OCI-LY7 (cell line): ENCODE data around the gene ID1. TPM values are rescaled to one million over a fixed set of nuclear protein-coding genes. Genes with fewer than 3 reads are reported as not detected.
"Not testable (repeated sequence)": the region's sequence is repeated elsewhere in the genome, so short reads cannot be mapped to it uniquely, and the experiment has no call there.

Source experiments
- BruUV-seq: library from RNA; stranded (reverse); fragments of 400-500 nt; replicated peaks from 2 replicates; lab custom pipeline; 2021; lab: Mats Ljungman, UMichigan
- CTCF ChIA-PET: fragments of 300-600 bp; sonication (Branson Sonifier 250); formaldehyde crosslinking; loops from one replicate; lab custom pipeline; 2022; ENCODE audit warnings: antibody characterized with exemption; ENCODE audit not compliant: unreplicated experiment; lab: Charles Lee
- POLR2A ChIA-PET: fragments of 300-600 bp; sonication (Branson Sonifier 250); formaldehyde crosslinking; loops from one replicate; lab custom pipeline; 2022; ENCODE audit warnings: antibody characterized with exemption; lab: Charles Lee
- DNase-seq: peaks from one replicate; pipeline ENCODE4 v3.0.0-alpha.2; 2015; ENCODE audit warnings: low spot score
- H2AFZ ChIP-seq: fragments of 200-600 bp; sonication (generic), shearing (Covaris generic); 2 replicates; pipeline ENCODE4 v1.6.1; 2014; ENCODE audit warnings: mild to moderate bottlenecking, antibody characterized with exemption, low read length, moderate library complexity
- H3K27ac ChIP-seq: fragments of 200-600 bp; sonication (generic); 2 replicates; pipeline ENCODE4 v1.5.1; 2014; ENCODE audit warnings: mixed run types, low read depth, mild to moderate bottlenecking, moderate library complexity, low read length, inconsistent platforms; ENCODE audit not compliant: poor library complexity, severe bottlenecking
- H3K36me3 ChIP-seq: fragments of 200-600 bp; sonication (generic); 2 replicates; pipeline ENCODE4 v1.6.1; 2014; ENCODE audit warnings: mild to moderate bottlenecking, antibody characterized with exemption, low read length, moderate library complexity, mixed read lengths; ENCODE audit not compliant: insufficient read depth
- H3K4me1 ChIP-seq: fragments of 200-600 bp; sonication (generic); 2 replicates; pipeline ENCODE4 v1.5.1; 2014; ENCODE audit warnings: mild to moderate bottlenecking, low read length; ENCODE audit not compliant: insufficient read depth, poor library complexity, severe bottlenecking
- H3K4me2 ChIP-seq: fragments of 200-600 bp; sonication (generic); 2 replicates; pipeline ENCODE4 v1.6.1; 2014; ENCODE audit warnings: mild to moderate bottlenecking, low read length
- H3K4me3 ChIP-seq: fragments of 200-600 bp; sonication (generic); 2 replicates; pipeline ENCODE4 v1.5.1; 2014; ENCODE audit warnings: mild to moderate bottlenecking, low read depth, low read length; ENCODE audit not compliant: poor library complexity, severe bottlenecking
- H3K79me2 ChIP-seq: fragments of 200-600 bp; sonication (generic); 2 replicates; pipeline ENCODE4 v1.6.1; 2016; ENCODE audit warnings: low read depth, mild to moderate bottlenecking, low read length, moderate library complexity, mixed read lengths; ENCODE audit not compliant: insufficient read depth
- H3K9me2 ChIP-seq: fragments of 200-600 bp; sonication (generic); 2 replicates; pipeline ENCODE4 v1.6.1; 2016; ENCODE audit warnings: mild to moderate bottlenecking, low read length, mixed read lengths; ENCODE audit not compliant: insufficient read depth
- H3K9me3 ChIP-seq: fragments of 200-600 bp; sonication (generic); 2 replicates; pipeline ENCODE4 v1.6.1; 2014; ENCODE audit warnings: mild to moderate bottlenecking, mixed run types, low read length, mixed read lengths
- H4K20me1 ChIP-seq: fragments of 200-600 bp; sonication (generic); 2 replicates; pipeline ENCODE4 v1.6.1; 2014; ENCODE audit warnings: mild to moderate bottlenecking, antibody characterized with exemption, low read length, moderate library complexity, mixed read lengths; ENCODE audit not compliant: insufficient read depth
- CTCF ChIP-seq: fragments of 200-600 bp; sonication (generic); conservative IDR thresholded peaks from 2 replicates; pipeline ENCODE4 v1.5.1; 2014; ENCODE audit warnings: mild to moderate bottlenecking, antibody characterized with exemption, low read length, moderate library complexity, mixed read lengths
- EZH2phosphoT487 ChIP-seq: fragments of 200-600 bp; sonication (generic); IDR thresholded peaks from 2 replicates; pipeline ENCODE4 v1.6.1; 2018; ENCODE audit warnings: low read depth, borderline replicate concordance, mild to moderate bottlenecking, mixed run types, antibody characterized with exemption, low read length, moderate library complexity, mixed read lengths
- intact Hi-C: fragments of 100-400 bp; cut with micrococcal nuclease; formaldehyde crosslinking; loops from one replicate; pipeline ENCODE4 v1.10.0; 2022; ENCODE audit not compliant: unreplicated experiment
- total RNA-seq, 2 experiments: library from RNA; depleted of rRNA in 1 of 2; stranded (reverse); fragments of >200 nt in 1 of 2; shearing (Covaris generic) in 1 of 2; gene quantifications; 2 replicates each; pipeline ENCODE4 v1.2.3, GENCODE V29; 2014 to 2022

ID1 gene
- total RNA-seq, 2 experiments from 2014 or later: 3.3 to 3.6 TPM

DNA sequence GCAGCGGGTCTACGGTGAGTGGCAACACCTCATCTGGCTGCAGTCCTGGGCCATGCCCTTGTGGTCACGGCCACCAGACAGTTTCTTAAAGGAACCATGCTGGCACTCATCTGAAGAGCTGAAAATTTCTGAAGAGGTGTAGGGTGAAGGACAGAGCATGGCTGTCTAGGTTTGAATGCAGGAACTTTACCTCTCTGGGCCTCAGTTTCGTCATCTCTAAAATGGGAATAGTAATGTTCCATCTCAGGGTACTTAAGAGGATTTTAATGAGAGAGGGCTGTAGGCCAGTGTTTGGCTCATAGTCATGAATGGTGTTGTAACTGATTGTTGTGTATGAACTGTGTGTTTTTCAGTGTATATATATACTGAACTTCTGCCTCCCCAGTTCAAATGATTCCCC lies 38.4 kb downstream of the ID1 start:
- Histone ChIP-seq H3K9me2 (no peaks in the 10 kb centered on the region), H3K36me3 (no peaks in the 10 kb centered on the region), H3K4me1 (peaks cover 5% of the 10 kb centered on the region), H2AFZ (no peak overlapping the region), H3K4me2 (no peak overlapping the region), H3K9me3 (no peaks in the 10 kb centered on the region), H4K20me1 (no peaks in the 10 kb centered on the region), H3K79me2 (no peaks in the 10 kb centered on the region), H3K4me3 (no peak overlapping the region), H3K27ac (no peak overlapping the region)
- intact Hi-C loops: no loop called here
- ChIA-PET POLR2A (interaction anchor here (1.1 kb wide), 1 partner anchor 18 kb away, joined by 3 read pairs; no protein-coding TSS in a partner anchor), CTCF (interaction anchor here (1.2 kb wide), 1 partner anchor 80 kb away, joined by 4 read pairs; no protein-coding TSS in a partner anchor)
- no peak for DNase-seq
- BruUV-seq: no TSS peak
- TF ChIP-seq CTCF: no peak
- no peak for TF ChIP-seq EZH2phosphoT487

DNA sequence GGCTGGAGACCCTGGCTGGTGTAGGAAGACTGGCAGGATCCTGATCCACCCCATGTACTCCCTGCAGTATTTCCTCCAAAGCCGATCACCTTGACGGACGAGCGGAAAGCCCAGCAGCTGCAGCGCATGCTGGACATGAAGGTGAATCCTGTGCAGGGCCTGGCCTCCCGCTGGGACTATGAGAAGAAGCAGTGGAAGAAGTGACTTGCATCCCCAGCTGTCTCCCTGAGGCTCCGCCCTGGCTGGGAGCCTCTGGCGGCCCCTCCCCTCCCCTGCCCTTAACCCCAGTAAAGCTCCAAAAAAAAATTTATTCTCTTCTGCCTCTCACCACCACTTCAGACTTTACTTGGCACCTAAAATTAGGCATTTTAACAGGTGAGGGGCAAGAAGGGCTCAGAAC lies 39.6 kb downstream of the ID1 start:
- TF ChIP-seq EZH2phosphoT487 (no peak), CTCF (no peak)
- H3K4me2 ChIP-seq: no peak overlapping the region
- peaks cover 5% of the 10 kb centered on the region for H3K4me1 ChIP-seq
- no peak overlapping the region for H3K27ac ChIP-seq
- H2AFZ ChIP-seq: no peak overlapping the region
- intact Hi-C loops: no loop called here
- H4K20me1 ChIP-seq: no peaks in the 10 kb centered on the region
- no peak for DNase-seq
- ChIA-PET CTCF (no interaction called here), POLR2A (interaction anchor here (0.5 kb wide), 1 partner anchor 99 kb away, joined by 3 read pairs; no protein-coding TSS in a partner anchor)
- BruUV-seq: no TSS peak
- no peak overlapping the region for H3K4me3 ChIP-seq
- no peaks in the 10 kb centered on the region for H3K79me2 ChIP-seq
- no peaks in the 10 kb centered on the region for H3K36me3 ChIP-seq
- no peaks in the 10 kb centered on the region for H3K9me3 ChIP-seq
- no peaks in the 10 kb centered on the region for H3K9me2 ChIP-seq

DNA sequence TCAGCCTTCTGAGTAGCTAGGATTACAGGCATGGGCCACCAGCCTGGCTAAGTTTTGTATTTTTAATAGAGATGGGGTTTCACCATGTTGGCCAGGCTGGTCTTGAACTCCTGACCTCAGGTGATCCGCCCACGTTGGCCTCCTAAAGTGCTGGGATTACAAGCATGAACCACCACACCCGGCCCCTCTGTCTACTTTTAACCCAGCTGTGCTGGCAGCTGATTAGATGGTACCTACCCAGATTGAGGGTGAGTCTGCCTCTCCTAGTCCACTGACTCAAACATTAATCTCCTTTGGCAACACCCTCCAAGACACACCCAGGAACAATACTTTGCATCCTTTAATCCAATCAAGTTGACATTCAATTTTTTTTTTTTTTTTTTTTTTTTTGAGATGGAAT lies 43.0 kb downstream of the ID1 start:
- H3K9me2 ChIP-seq, H3K79me2 ChIP-seq, H3K4me3 ChIP-seq, H3K9me3 ChIP-seq, BruUV-seq, H3K4me1 ChIP-seq, DNase-seq, POLR2A ChIA-PET, H3K27ac ChIP-seq, H2AFZ ChIP-seq, CTCF ChIA-PET, intact Hi-C loops, H3K36me3 ChIP-seq, H3K4me2 ChIP-seq, H4K20me1 ChIP-seq: not testable (repeated sequence)
